Activated CD4-positive, CD25-positive, alpha-beta regulatory T cell (primary cell): Measurements from ENCODE around the gene FRMD3.
"Not testable (repeated sequence)": the region's sequence is repeated elsewhere in the genome, so short reads cannot be mapped to it uniquely, and the experiment has no call there.

Source experiments
- DNase-seq, 4 experiments: peaks; one replicate each; lab custom pipeline; 2025; lab: John Stamatoyannopoulos, UW

Gene FRMD3

DNA sequence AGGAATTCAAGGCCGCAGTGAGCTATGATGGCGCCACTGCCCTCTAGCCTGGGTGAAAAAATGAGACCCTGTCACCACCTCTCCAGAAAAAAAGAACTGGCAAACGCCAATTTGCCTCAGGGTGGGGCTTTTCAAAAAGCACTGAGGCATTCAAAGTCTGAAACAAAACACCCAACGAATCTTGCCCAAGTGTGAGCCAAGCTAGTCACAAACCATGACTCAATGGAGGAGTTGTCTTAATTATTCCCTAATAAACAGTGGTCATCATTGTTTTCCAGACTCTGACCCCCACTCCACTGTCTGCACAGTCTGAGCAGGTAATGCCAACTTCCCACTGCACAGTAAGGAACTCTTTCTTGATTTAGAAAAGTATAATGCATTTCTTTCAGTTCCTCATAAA, 16.8 kb downstream of the FRMD3 start:
- no peak for DNase-seq

DNA sequence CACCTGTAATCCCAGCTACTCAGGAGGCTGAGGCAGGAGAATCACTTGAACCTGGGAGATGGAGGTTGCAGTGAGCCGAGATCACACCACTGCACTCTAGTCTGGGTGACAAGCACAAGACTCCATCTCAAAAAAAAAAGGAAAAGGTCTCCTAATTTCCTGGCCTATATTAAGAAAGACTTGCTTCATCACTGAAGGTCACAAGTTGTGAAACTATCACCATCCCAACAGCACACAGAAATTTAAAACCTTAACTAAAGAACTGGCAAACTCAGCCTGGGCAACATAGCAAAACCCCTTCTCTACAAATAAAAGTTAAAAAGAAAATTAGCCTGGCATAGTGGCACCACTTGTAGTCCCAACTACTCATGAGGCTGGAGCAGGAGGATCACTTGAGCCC, 17.2 kb downstream of the FRMD3 start:
- no peak for DNase-seq

DNA sequence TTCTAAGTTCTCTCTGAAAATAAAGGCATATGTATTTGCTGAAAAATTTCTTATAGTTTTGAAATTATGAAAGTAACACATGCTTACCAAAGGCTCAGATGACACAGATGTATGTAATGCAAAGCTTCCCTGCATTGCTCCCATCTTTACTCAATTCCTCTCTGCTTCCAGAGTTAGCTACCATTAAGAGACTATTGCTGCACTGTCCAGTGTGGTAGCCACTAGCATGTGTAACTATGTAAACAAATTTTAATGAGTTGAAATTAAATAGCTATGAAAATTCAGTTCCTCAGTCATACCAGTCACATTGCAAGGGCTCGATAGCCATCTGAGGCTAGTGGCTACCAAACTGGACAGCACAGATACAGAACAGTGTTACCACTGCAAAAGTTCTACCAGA, 17.9 kb downstream of the FRMD3 start:
- DNase-seq, result no peak

DNA sequence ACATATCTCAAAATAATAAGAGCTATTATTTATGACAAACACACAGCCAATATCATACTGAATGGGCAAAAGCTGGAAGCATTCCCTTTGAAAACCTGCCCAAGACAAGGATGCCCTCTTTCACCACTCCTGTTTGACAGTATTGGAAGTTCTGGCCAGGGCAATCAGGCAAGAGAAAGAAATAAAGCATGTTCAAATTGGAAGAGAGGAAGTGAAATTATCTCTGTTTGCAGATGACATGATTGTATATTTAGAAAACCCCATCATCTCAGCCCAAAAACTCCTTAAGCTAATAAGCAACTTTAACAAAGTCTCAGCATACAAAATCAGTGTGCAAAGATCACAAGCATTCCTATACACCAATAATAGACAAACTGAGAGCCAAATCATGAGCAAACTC, 20.2 kb downstream of the FRMD3 start:
- DNase-seq, result not testable (repeated sequence)

DNA sequence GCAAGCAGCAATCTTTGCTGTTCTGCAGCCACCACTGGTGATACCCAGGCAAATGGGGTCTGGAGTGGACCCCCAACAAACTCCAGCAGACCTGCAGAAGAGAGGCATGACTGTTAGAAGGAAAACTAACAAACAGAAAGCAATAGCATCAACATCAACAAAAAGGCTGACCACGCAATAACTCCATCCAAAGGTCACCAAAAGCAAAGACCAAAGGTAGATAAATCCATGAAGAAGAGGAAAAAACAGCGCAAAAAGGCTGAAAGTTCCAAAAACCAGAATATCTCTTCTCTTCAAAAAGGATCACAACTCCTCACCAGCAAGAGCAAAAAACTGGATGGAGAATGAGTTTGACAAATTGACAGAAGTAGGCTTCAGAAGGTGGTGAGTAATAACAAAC, 23.4 kb downstream of the FRMD3 start:
- no peak for DNase-seq

DNA sequence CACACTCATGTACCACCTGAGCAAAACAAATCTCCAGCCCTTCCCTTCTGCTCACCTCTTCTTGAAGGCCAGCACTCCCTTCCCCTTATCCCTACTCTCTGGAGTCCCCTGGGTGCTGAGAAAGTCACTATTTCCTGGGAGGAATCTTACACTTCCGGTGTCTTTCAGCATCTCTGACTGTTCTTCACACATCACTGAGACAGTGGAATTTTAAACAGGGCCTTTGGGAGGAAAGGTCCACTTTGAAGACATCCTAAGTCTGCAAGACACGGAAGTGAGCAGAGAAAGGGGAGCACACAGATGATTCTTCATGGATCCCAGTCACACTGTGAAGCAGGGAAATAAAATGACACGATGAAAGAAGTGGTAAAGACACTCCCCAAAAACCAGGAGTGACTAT, 25.6 kb downstream of the FRMD3 start:
- no peak for DNase-seq

DNA sequence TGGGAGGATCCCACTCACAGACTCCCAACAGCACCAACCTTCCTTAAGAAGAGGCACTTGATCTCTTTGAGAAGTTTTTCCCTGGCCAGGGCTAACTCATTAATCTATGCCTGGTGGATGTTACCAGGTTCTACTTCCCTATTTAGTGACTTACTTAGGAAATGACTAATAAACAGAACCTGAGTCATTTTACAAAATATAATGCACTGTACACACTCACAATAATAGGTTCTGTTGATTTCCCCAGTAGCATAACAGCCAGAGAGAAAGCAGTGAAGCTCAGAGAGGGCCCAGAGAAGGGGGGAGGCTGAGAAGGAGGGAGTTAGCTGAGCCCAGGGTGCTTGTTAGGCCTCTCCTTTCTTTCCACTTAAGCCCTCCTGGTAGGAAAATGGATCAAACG, 27.1 kb downstream of the FRMD3 start:
- no peak for DNase-seq

DNA sequence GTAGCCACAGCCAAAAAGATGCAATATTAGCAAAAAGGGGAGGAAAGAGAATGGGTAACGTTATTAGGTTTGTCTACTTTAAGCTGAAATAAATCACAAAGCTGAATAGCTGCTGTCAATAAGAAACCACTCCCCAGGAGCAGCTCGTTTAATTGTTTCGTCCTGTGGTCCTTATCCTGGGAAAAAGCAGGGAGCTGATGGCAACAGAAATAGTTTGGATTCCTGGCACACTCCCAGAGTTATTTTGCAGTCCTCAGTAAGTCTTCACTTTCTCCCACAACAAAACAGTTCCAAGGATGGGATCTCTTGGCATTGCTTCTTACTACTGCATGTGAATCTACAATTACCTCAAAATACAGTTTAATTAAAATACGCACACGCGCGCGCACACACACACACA, 28.8 kb downstream of the FRMD3 start:
- no peak for DNase-seq

DNA sequence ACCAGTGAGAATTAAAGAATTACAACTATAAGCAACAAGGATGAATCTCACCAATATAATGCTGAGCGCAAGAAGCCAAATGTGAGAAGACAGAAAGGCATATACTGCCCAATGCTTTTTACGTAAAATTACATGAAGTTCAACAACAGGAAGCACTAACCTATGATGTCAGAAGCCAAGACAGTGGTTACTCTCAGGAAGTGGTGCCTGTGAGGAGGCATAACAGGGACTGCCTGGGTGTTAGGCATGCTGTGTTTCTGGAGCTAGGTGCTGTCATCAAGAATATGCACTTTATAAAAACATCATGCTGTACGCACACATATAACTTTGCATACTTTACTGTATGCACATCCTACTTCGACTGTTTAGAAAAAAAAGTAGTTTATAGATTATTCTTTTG, 30.1 kb downstream of the FRMD3 start:
- no peak for DNase-seq

DNA sequence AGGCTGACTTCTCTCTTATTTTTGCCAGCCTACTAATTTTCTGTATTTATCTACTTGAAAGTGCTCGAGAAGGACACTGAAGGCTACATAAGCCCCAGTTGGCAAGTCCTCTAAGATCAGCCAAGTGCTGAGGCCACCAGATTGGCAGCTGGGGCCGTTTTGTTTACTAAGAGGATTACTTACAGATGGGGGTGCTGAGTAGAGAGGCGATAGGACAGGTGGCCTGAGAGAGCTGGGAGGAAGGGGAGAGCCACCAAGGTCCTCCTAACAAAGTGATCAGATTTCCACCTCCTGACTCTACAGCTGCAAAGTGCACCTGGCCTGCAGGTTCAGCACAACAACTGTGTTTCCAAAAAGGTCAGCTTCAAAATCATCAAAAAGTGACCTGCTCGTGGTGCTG, 32.9 kb downstream of the FRMD3 start:
- DNase-seq, result no peak

DNA sequence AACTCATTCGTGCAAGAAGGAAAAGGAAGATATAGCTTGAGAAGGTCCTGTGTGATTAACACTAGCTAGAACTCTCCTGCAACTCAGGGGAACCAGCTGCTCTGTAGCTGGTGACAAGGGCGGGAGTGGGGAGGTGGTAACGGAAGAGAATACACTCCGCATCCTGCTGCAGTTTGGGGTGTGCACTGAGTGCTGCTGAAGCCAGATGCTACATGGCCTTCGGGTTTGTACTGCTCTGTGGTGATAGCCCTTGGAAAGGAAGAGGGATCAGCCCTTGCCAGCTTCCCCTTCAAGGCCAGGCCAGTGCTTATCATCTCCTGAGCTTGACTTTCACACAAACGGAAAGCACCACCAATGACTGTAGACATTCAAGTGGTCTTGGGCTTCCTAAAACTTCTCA, 34.3 kb downstream of the FRMD3 start:
- no peak for DNase-seq

DNA sequence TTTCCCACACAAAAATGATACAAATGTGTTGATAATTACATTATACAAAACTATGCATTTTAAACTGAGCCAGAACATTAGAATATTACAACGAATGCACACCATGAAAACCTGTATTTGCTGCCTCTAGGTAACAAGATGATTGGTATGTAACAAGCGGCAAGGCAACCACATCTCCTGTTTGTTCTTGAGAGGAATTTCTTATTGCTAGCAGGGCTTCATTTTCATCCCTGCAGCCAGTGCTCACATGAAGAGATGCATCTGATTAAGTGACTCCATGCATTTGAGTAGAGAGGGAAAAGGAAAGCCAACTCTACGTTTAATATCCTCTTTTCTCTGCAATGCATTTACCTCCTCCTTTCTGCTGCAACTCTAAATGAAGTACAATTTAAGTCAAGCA, 36.6 kb downstream of the FRMD3 start:
- DNase-seq, result no peak

DNA sequence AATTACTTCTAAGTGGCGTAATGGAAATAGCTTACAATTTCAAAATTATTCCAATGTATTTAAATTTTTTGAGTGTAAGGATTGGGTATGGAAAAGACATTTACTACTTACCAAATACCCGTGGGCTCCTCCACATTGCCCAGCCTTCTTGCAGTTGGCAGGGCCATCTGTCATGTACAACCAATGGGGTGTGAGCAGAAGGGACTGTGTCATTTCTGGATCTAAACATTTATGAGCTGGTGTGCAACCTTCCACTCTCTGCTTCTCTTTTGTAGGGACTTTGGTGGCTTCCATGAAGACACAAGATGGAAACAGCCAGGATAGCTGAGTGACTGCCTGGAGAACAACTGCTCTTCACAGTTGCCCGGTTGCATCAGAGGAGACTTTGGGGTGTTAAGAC, 40.8 kb downstream of the FRMD3 start:
- no peak for DNase-seq

DNA sequence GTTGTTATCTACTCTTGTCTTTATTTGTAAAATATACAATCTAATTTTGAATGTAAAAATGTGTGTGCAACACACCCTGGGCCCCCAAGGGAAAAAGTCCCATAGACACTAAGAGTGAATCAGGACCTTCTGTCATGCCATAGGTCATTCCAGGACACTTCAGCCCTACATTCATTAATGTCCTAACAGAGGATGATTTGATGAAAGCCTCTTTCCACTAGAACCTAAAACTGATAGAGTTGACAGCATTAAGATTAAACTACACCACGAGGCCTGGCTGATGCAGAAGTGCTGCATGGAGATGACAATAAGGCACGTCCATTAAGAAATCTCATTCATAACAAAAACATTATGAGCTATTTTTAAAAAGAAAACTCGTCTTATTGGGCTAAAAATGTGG, 46.2 kb downstream of the FRMD3 start:
- no peak for DNase-seq

DNA sequence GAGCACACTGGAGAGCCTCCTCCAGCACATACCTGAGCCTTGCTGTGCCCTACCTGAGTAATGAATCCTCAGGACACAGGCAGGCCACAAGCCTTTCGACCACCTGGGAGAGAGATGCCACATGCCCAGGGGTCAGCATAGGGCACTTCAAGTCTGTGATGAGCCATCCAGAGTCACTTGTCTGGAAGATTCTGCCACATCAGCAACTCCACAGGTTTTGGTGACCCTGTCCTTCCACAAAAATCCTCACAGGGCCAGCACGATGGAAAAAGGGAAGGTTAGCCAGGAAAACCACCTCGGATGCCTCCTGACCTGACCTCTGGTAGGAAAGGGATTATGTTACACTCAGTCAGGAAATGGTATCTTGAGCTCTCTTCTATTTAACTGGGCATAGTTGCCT, 46.8 kb downstream of the FRMD3 start:
- DNase-seq, result no peak

DNA sequence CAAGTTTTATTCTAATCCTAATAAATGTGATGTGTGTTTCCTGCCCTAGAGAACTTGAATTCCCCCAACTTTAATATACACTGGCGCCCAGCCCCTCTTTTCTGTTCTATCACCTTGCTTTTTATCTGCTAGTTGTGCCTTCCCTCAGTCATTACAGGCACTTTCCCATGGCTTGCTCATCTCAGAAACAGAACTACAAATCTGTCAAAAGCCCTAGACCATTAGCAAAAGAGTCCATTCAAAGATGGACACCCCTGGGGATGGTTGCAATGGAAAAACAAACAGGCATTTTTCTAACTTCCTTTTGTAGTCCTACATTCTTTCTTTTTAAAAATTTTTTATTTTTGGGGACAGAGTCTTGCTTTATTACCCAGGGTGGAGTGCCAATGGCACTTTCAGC, 48.2 kb downstream of the FRMD3 start:
- no peak for DNase-seq

DNA sequence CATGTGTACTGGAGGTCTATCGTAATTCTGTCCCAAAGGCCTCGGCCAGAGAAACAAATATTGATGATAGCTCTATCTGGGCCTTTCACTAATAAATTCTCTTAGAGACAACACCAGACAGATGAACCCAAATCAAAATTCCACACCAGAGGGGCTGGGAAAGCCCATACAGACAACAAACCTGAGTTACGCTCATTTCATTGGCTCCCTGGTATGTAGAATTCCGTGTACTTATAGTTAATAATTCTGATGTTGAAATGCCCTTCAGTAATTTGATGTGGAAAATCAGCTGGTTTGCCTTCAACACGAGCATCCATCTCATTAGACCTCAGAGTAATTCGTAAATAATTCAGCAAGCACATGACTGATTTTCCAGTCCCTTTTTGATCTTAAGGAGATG, 53.2 kb downstream of the FRMD3 start:
- DNase-seq, result no peak

DNA sequence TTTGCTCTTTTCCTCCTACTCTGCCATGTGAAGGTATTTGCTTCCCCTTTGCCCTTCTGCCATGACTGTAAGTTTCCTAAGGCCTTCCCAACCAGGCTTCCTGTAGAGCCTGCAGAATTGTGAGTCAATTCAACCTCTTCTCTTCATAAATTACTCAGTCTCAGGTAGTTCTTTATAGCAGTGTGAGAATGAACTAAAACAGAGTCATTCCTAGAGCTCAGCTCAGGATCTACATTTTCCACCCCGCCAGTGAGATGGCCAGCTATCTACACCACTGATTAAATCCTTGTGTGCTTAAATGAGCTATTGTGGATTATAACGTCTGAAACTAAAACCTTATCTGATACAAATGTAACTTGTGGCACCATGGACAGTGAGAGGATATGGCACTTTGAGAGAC, 55.0 kb downstream of the FRMD3 start:
- DNase-seq, result no peak

DNA sequence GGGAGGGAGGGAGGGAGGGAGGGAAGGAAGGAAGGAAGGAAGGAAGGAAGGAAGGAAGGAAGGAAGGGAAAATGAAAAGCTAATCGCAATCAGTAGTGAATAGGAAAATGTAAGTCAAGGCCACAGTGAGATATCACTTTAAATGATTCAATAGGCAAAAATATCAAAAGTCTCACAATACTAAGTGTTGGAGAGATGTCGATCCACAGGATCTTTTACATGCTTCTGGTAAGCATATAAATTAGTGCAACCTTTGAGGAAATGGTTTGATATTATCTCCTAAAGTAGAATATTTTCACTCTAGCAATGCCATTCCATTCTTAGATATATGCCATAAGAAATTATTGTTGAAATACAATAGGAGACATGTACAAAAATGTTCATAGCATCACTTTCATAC, 58.4 kb downstream of the FRMD3 start:
- DNase-seq, result no peak

DNA sequence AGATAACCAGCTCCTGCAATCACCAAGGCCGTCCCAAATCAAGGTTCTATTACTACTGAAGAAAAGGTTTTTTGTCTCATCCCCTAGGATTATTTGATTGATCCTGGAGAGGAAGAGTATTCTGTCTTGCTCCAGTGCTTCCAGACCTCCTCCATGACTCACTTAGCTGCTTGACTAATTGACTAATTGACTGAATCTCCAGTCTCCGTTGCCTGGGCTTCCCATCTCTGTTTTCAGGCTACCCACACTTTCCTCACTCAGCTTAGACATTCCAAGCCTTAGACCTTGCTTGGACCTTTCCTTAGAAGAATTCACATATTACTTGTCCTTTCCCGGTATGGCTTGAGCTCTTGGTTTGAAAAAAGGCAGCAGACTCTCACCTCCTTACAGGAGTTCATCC, 60.6 kb downstream of the FRMD3 start:
- DNase-seq, result no peak

DNA sequence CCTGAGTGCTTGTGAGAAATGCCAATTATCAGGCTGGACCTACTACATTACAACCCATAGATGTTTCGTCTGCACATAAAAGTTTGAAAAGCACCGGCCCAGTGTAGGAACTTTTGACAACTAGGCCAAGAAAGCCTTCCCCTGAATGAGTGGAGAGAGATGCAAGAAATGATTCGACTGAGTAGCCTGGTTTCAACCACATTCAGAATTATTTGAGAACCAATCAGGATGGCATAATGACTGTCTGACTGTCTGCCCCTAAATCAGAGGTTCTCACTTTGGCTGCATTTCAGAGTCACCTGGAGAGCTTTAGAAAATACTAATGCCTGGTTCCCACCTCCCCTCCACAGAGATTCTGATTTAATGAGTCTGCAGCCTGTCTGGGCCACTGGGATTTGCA, 61.1 kb downstream of the FRMD3 start:
- no peak for DNase-seq

DNA sequence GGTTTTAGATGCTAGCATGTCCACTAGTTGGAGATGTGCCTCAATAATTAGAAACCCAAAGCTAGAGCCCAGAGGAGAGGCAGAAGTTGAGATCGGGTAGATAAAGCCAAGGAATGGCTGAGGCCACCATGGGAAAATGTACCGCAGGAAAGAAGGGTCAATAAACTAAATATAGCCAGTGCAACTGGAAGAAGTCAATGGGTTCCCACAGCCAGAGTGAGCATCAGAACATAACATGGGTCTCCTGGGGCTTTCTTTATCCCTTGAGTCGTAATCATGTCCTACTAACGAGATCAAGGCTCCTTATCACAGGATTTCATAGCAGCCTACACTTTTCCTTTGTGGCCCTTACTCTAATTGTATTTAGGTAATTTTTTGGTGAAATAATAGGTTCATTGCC, 61.7 kb downstream of the FRMD3 start:
- DNase-seq, result no peak

DNA sequence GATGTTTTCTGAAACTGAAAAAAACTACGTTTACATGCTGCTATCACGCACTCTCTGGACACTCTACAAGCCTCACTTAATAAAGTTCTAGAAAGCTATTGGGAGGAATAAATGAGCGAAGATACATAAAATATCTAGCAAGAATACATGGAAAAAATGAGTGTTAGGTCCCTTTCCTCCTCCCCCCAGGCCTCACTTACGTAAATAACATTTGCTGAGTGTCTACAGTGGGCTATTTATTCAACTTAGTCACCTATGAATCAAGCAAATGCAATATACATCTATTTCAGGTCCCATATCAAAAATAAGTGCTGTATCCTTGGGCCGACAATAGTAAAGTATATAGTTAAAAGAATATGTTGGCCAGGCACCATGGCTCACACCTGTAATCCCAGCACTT, 62.5 kb downstream of the FRMD3 start:
- DNase-seq, result no peak

DNA sequence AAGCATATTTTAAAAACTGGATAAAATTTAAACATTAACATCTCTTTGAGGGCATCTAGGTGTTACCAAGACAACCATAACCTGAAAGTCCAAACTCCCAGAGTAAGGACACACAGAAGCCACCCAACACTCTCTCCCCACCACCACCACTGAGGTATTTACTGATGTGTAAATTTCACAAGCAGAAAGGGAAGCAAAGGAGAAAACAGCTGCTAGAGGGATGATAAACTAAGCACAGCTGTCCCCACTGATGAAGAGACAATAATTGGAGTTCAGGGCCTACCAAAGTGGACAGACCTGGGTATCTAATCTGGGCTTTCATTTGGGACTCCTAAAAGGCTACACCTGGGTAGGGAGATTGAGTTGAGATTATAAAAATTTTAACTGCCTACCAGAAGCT, 63.6 kb downstream of the FRMD3 start:
- DNase-seq, result no peak

DNA sequence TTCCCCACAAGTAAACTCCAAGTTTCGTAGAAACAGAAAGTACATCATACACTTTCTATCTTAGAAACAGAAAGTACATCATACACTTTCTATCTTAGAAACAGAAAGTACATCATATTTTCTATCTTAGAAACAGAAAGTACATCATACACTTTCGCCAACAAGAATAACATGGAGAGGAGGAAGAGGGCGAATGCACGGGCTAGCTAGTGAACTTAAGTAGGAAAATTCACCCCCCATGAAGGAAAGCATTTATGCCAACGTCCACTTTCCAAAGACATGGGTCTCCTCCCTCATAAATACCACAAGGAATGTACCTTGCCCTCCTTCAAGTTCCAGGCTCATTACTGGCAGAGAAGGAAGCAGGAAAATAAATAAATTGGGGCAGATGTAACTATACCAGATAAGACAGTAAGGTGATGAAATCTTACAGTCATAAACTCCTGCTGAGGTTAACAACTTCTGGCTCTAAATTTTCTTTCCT, 64.7 kb downstream of the FRMD3 start:
- no peak for DNase-seq
